ENCODE results near the gene ERF. TPM values are rescaled to one million over a fixed set of nuclear protein-coding genes. Genes with fewer than 3 reads are reported as not detected.

Gene ERF
- total RNA-seq, 2 donors from 2014 or later = 29.5 to 47.8 TPM

GRCh38 chr19:42275517-42275916 lies 20.6 kb upstream of the ERF start:
- Mint-ChIP-seq H3K4me3 (peak overlapping the region; percentile 11), H3K36me3 (peaks cover 5% of the 10 kb centered on the region), H3K27me3 (no peaks in the 10 kb centered on the region), H3K4me1 (ENCODE audit: low read depth in 2 of 2) (peaks cover 38 to 52% of the 10 kb centered on the region in 2 donors), H3K27ac (peak overlapping the region; percentile 22 to 83), H3K9me3 (no peaks in the 10 kb centered on the region)
- no peak for ATAC-seq
- no peak for DNase-seq (ENCODE audit: low spot score)

GRCh38 chr19:42275103-42275502 lies 20.2 kb upstream of the ERF start:
- H3K4me3 Mint-ChIP-seq = peak overlapping the region; percentile 28
- no peak for DNase-seq (ENCODE audit: low spot score)
- H3K27ac Mint-ChIP-seq = peak overlapping the region; percentile 18 to 83
- no peaks in the 10 kb centered on the region for H3K9me3 Mint-ChIP-seq
- H3K27me3 Mint-ChIP-seq = no peaks in the 10 kb centered on the region
- H3K4me1 Mint-ChIP-seq (ENCODE audit: low read depth in 2 of 2) = peaks cover 38 to 56% of the 10 kb centered on the region in 2 donors
- ATAC-seq = no peak
- peaks cover 5% of the 10 kb centered on the region for H3K36me3 Mint-ChIP-seq

GRCh38 chr19:42274065-42274682 lies 19.2 kb upstream of the ERF start:
- no peaks in the 10 kb centered on the region for H3K9me3 Mint-ChIP-seq
- H3K4me1 Mint-ChIP-seq (ENCODE audit: low read depth in 2 of 2) = peaks cover 32 to 58% of the 10 kb centered on the region in 2 donors
- H3K4me3 Mint-ChIP-seq = no peak overlapping the region
- H3K36me3 Mint-ChIP-seq = peaks cover 5% of the 10 kb centered on the region
- no peak for ATAC-seq
- DNase-seq (ENCODE audit: low spot score) = no peak
- no peaks in the 10 kb centered on the region for H3K27me3 Mint-ChIP-seq
- peak overlapping the region in 1 of 2 donors; percentile 83 for H3K27ac Mint-ChIP-seq

GRCh38 chr19:42273407-42274064 lies 18.6 kb upstream of the ERF start:
- DNase-seq (ENCODE audit: low spot score) = no peak
- Mint-ChIP-seq H3K27me3 (no peaks in the 10 kb centered on the region), H3K4me1 (ENCODE audit: low read depth in 2 of 2) (peaks cover 25 to 52% of the 10 kb centered on the region in 2 donors), H3K36me3 (peaks cover 5% of the 10 kb centered on the region), H3K27ac (no peak overlapping the region), H3K4me3 (no peak overlapping the region), H3K9me3 (no peaks in the 10 kb centered on the region)
- ATAC-seq = no peak

GRCh38 chr19:42272989-42273406 lies 18.1 kb upstream of the ERF start:
- DNase-seq (ENCODE audit: low spot score) (no peak), ATAC-seq (no peak)
- Mint-ChIP-seq H3K9me3 (no peaks in the 10 kb centered on the region), H3K4me1 (ENCODE audit: low read depth in 2 of 2) (peaks cover 20 to 49% of the 10 kb centered on the region in 2 donors), H3K4me3 (no peak overlapping the region), H3K27me3 (no peaks in the 10 kb centered on the region), H3K36me3 (peaks cover 5% of the 10 kb centered on the region), H3K27ac (no peak overlapping the region)

GRCh38 chr19:42272535-42272897 lies 17.6 kb upstream of the ERF start:
- H3K4me1 Mint-ChIP-seq (ENCODE audit: low read depth in 2 of 2) = peaks cover 19 to 51% of the 10 kb centered on the region in 2 donors
- ATAC-seq (no peak), DNase-seq (ENCODE audit: low spot score) (no peak)
- H3K27ac Mint-ChIP-seq = no peak overlapping the region
- peaks cover 5% of the 10 kb centered on the region for H3K36me3 Mint-ChIP-seq
- H3K4me3 Mint-ChIP-seq = no peak overlapping the region
- H3K9me3 Mint-ChIP-seq = no peaks in the 10 kb centered on the region
- H3K27me3 Mint-ChIP-seq = no peaks in the 10 kb centered on the region

- DNase-seq (ENCODE audit: low spot score) (no peak), ATAC-seq (no peak)
- Mint-ChIP-seq H3K36me3 (peaks cover 5% of the 10 kb centered on the region), H3K4me1 (ENCODE audit: low read depth in 2 of 2) (peaks cover 19 to 49% of the 10 kb centered on the region in 2 donors), H3K27ac (no peak overlapping the region), H3K9me3 (no peaks in the 10 kb centered on the region), H3K4me3 (no peak overlapping the region), H3K27me3 (no peaks in the 10 kb centered on the region)
Measured at GRCh38 chr19:42271861-42272534, 17.1 kb upstream of the ERF start.

GRCh38 chr19:42271045-42271419 lies 16.1 kb upstream of the ERF start:
- no peak for DNase-seq (ENCODE audit: low spot score)
- peaks cover 3% of the 10 kb centered on the region for H3K36me3 Mint-ChIP-seq
- H3K4me3 Mint-ChIP-seq = no peak overlapping the region
- no peaks in the 10 kb centered on the region for H3K27me3 Mint-ChIP-seq
- ATAC-seq = no peak
- peaks cover 15 to 46% of the 10 kb centered on the region in 2 donors for H3K4me1 Mint-ChIP-seq (ENCODE audit: low read depth in 2 of 2)
- no peak overlapping the region for H3K27ac Mint-ChIP-seq
- H3K9me3 Mint-ChIP-seq = no peaks in the 10 kb centered on the region

- Mint-ChIP-seq H3K4me1 (ENCODE audit: low read depth in 2 of 2) (peaks cover 11 to 42% of the 10 kb centered on the region in 2 donors), H3K27me3 (no peaks in the 10 kb centered on the region), H3K36me3 (no peaks in the 10 kb centered on the region), H3K9me3 (no peaks in the 10 kb centered on the region), H3K27ac (no peak overlapping the region), H3K4me3 (no peak overlapping the region)
- ATAC-seq (peak in 1 of 2 donors; percentile 0), DNase-seq (ENCODE audit: low spot score) (peak; percentile 85)
Measured at GRCh38 chr19:42270346-42271044, 15.6 kb upstream of the ERF start.

GRCh38 chr19:42269478-42270345 lies 14.8 kb upstream of the ERF start:
- no peaks in the 10 kb centered on the region for H3K27me3 Mint-ChIP-seq
- no peak overlapping the region for H3K27ac Mint-ChIP-seq
- DNase-seq (ENCODE audit: low spot score) (no peak), ATAC-seq (no peak)
- no peaks in the 10 kb centered on the region for H3K36me3 Mint-ChIP-seq
- H3K9me3 Mint-ChIP-seq = no peaks in the 10 kb centered on the region
- no peak overlapping the region for H3K4me3 Mint-ChIP-seq
- peaks cover 5 to 35% of the 10 kb centered on the region in 2 donors for H3K4me1 Mint-ChIP-seq (ENCODE audit: low read depth in 2 of 2)

- Mint-ChIP-seq H3K36me3 (no peaks in the 10 kb centered on the region), H3K27me3 (no peaks in the 10 kb centered on the region), H3K4me3 (no peak within 1 kb of the TSS), H3K27ac (no peak within 1 kb of the TSS), H3K4me1 (ENCODE audit: low read depth in 2 of 2) (peaks cover 0 to 31% of the 10 kb centered on the region in 2 donors), H3K9me3 (no peaks in the 10 kb centered on the region)
- DNase-seq (ENCODE audit: low spot score) (peak; percentile 99), ATAC-seq (peak; percentile 91)
Measured at GRCh38 chr19:42268704-42269477, 14.0 kb upstream of the ERF start, which contains the start of gene CIC. Gene CIC, plus strand, starts transcription at chr19:42269252. Its CDS starts 2,532 bp downstream, at chr19:42271784.

GRCh38 chr19:42268142-42268703 lies 13.3 kb upstream of the ERF start:
- H3K4me3 Mint-ChIP-seq = no peak overlapping the region
- DNase-seq (ENCODE audit: low spot score) (peak; percentile 100), ATAC-seq (peak; percentile 79 to 84)
- H3K27ac Mint-ChIP-seq = no peak overlapping the region
- peaks cover 0 to 31% of the 10 kb centered on the region in 2 donors for H3K4me1 Mint-ChIP-seq (ENCODE audit: low read depth in 2 of 2)
- no peaks in the 10 kb centered on the region for H3K27me3 Mint-ChIP-seq
- H3K9me3 Mint-ChIP-seq = no peaks in the 10 kb centered on the region
- H3K36me3 Mint-ChIP-seq = no peaks in the 10 kb centered on the region

All from natural killer cell treated with Interleukin-12 subunit alpha and Interleukin-12 subunit beta and Interleukin-15 and Interleukin-18, amount 100 ng/mL, for 72 hours (primary cell).